GM12872 (cell line): ENCODE results near the gene C9orf72.

Source experiments
- TF ChIP-seq, protein P1 (sequence below): IDR thresholded peaks from 3 replicates; pipeline ENCODE4 v1.5.1; 2011; ENCODE audit warnings: low read depth, mild to moderate bottlenecking, low read length, moderate library complexity; ENCODE audit not compliant: insufficient read depth

The C9orf72 gene, protein sequence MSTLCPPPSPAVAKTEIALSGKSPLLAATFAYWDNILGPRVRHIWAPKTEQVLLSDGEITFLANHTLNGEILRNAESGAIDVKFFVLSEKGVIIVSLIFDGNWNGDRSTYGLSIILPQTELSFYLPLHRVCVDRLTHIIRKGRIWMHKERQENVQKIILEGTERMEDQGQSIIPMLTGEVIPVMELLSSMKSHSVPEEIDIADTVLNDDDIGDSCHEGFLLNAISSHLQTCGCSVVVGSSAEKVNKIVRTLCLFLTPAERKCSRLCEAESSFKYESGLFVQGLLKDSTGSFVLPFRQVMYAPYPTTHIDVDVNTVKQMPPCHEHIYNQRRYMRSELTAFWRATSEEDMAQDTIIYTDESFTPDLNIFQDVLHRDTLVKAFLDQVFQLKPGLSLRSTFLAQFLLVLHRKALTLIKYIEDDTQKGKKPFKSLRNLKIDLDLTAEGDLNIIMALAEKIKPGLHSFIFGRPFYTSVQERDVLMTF

DNA sequence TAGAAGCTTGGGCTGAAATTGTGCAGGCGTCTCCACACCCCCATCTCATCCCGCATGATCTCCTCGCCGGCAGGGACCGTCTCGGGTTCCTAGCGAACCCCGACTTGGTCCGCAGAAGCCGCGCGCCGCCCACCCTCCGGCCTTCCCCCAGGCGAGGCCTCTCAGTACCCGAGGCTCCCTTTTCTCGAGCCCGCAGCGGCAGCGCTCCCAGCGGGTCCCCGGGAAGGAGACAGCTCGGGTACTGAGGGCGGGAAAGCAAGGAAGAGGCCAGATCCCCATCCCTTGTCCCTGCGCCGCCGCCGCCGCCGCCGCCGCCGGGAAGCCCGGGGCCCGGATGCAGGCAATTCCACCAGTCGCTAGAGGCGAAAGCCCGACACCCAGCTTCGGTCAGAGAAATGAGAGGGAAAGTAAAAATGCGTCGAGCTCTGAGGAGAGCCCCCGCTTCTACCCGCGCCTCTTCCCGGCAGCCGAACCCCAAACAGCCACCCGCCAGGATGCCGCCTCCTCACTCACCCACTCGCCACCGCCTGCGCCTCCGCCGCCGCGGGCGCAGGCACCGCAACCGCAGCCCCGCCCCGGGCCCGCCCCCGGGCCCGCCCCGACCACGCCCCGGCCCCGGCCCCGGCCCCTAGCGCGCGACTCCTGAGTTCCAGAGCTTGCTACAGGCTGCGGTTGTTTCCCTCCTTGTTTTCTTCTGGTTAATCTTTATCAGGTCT is at the start of gene C9orf72:
Gene C9orf72, minus strand, starts transcription at position 564 of the 716 bp plus-strand sequence. CDS start 6,361 bp downstream, outside the sequence.
- TF ChIP-seq, protein P1, sequence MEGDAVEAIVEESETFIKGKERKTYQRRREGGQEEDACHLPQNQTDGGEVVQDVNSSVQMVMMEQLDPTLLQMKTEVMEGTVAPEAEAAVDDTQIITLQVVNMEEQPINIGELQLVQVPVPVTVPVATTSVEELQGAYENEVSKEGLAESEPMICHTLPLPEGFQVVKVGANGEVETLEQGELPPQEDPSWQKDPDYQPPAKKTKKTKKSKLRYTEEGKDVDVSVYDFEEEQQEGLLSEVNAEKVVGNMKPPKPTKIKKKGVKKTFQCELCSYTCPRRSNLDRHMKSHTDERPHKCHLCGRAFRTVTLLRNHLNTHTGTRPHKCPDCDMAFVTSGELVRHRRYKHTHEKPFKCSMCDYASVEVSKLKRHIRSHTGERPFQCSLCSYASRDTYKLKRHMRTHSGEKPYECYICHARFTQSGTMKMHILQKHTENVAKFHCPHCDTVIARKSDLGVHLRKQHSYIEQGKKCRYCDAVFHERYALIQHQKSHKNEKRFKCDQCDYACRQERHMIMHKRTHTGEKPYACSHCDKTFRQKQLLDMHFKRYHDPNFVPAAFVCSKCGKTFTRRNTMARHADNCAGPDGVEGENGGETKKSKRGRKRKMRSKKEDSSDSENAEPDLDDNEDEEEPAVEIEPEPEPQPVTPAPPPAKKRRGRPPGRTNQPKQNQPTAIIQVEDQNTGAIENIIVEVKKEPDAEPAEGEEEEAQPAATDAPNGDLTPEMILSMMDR, result no peak

DNA sequence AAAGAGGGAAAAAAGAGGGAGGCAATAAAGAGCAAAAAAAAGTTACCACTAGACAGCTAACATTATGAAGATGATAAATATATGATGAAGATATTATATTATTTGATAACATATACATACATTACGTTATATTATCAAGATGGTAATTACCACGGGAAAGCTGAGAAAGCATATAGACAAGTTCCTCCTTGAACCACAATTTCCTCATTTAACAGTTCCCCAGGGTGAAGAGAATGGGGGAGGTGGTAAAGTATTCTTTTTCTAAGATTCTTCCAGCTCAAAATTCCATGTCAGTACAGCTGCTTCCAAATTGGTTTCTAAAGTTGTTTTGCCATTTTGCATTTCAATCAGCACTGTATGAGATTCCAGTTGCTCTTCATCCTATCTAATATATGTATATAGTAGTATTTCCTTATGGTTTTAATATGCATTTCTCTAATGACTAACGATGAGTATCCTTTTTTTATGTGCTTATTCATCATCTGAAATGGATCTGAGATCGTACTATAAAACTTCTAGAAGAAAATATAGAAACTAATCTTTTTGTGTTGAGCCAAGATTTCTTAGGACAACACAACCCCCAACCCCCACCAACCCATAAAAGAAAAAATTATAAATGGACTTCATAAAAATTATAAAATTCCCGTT is 49.5 kb upstream of the C9orf72 start:
- TF ChIP-seq, protein P1, result no peak

DNA sequence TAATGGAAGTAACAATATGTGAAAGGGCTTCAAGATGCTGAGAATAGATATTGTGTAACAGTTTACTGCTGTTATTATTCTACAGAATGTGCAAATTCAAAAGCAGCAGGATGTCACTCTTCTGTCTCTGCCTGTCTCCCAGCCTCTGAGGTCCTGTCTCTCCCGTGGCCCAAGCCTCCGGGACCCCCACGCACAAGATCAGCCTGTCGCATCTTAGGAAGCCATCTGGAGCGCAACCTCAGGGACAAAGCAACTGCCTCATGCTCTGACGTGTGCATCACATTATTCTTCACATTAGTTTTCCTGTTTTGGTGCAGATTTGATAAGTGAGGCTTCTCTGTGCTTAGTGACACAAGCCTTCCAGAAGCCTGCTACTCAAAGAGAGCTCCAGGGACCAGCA is 46.5 kb upstream of the C9orf72 start:
- TF ChIP-seq, protein P1, result no peak

DNA sequence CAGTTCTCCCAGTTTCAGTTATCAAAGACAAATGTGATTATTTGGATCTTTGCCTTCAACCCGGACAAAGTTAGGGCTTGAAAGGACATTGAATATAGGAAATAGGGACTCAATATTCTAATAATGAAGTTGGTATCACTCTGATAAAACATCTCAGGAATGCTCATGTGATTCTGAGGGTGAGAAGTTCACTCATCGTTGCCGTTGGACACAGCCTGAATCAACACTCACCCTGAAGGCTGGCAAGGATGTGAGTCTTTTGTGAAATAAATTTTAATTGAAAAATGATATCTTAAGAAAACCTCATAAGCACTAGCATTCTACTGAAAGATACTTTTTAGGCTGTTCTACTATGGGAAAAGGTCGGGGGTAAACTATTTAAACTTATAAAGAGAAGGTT is 44.8 kb upstream of the C9orf72 start:
- TF ChIP-seq, protein P1, result no peak

DNA sequence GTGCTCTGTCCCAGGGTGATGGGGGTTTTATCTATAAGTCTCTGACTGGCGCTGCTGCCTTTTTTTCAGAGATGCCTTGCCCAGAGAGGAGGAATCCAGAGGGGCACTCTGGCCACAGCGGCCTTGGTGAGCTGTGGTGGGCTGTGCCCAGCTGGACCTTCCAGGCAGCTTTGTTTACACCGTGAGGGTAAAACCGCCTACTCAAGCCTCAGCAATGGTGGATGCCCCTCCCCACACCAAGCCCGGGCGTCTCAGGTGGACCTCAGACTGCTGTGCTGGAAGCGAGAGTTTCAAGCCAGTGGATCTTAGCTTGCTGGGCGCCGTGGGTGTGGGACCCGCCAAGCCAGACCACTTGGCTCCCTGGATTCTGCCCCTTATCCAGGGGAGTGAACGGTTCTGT is 41.3 kb upstream of the C9orf72 start:
- TF ChIP-seq, protein P1, result no peak

DNA sequence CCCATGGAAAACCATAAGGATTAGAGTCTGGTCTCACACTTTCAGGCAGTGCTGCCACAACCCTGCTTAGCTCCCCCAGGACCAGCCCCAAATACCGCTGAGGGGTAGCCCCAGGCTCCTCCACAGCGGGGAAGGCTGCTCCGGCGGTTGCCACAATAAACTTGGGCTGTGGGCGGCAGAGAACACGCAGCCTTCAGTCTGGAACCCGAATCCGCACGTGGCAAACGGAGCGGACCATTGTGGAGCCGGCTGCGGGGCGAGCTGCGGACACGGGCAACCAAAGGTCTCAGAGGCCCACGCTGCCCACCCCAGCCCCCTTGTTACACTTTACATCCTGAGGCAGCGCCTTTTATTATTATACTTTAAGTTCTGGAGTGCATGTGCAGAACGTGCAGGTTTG is 37.3 kb upstream of the C9orf72 start:
- TF ChIP-seq, protein P1, result no peak

DNA sequence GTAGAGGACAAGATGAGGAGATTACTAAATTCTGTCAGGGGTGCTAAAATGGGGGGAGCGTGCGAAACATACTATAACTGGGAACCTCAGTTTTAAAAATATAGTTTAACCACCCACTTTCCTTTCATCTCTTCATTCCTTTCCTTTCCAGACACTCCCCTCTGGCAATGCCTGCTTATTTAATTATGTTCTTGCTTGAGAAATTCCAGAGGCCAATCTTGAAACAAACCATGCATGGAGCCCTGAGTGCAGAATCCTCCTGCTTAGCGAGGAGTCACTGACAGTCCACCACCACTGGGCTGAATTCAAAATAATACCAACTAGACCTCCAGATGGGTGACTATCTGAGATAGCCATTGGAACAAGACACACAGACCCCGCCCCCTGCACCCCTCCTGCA is 29.7 kb upstream of the C9orf72 start:
- TF ChIP-seq, protein P1, result no peak
